ENCODE results near the gene SLC39A1. TPM values are rescaled to one million over a fixed set of nuclear protein-coding genes. Genes with fewer than 3 reads are reported as not detected.
"Not testable (repeated sequence)": the region's sequence is repeated elsewhere in the genome, so short reads cannot be mapped to it uniquely, and the experiment has no call there.

The SLC39A1 gene
- total RNA-seq, 2 donors from 2014 or later, result 65.6 to 74.2 TPM

DNA sequence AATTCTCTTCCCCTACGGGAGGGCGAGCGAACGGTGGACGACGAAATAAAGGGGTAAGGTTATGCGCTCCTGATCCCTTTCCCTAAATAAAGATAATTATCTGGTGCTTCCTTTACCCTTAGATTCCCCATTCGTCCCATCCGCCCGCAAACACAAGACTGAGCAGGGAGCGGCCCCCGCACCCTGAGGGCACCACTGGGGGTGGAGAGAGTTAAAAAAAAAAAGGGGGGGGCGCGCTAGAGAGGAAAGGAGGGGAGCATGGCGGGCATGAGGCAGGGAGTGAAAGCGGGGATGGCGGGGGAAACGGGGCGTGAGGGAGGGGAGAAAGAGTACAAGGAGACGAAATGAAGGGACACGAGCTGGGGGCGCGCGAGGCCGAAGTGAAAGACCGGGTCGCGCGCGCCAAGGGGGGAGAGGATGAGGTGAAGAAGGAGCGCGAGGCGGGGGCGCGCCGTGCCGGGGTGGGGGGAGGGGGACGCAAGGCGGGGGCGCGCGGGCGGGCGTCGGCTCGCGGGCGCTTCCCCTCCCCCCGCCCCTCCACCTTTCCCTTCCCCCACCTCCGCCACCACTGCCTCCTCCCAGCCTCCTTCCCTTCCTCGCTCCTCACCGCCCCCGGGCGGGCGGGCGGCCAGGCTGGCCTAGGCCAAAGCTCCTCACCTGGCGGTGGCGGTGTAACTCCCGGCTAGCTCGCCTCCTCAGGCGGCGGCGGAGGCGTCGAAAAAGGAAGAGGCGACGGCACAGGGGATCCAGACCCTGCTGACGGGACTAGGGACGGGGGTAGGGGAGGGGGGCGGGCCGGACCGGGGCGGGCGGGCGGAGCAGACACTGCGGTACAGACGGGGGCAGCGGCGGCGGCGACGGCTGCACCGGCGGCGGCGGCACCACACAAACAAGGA is 41.0 kb downstream of the SLC39A1 start:
- DNase-seq (ENCODE audit: low spot score), result peak; percentile 68
- Mint-ChIP-seq H3K27me3 (no peaks in the 10 kb centered on the region), H3K4me1 (ENCODE audit: low read depth in 2 of 2) (peaks cover 34 to 48% of the 10 kb centered on the region in 2 donors), H3K27ac (peak overlapping the region; percentile 94 to 96), H3K4me3 (peak overlapping the region; percentile 95), H3K9me3 (no peaks in the 10 kb centered on the region), H3K36me3 (peaks cover 4% of the 10 kb centered on the region)
- ATAC-seq, result peak; percentile 22 to 40

DNA sequence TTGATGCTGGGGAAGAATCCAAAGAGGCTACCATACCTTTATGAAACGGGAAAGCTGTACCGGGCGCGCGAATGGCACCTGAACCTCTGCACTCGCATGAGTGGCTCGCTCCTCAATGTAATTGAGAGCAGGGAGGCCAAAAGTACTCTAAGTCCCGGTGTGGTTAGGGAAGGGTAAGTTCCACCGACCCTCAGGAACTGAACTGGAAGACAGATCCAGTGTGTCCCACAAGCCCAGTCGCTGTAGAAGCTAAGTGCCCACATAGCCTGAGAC is 41.6 kb downstream of the SLC39A1 start:
- Mint-ChIP-seq H3K4me3 (peak overlapping the region; percentile 95), H3K27ac (peak overlapping the region; percentile 94 to 96), H3K36me3 (peaks cover 4% of the 10 kb centered on the region), H3K9me3 (no peaks in the 10 kb centered on the region), H3K27me3 (no peaks in the 10 kb centered on the region), H3K4me1 (ENCODE audit: low read depth in 2 of 2) (peaks cover 34 to 48% of the 10 kb centered on the region in 2 donors)
- DNase-seq (ENCODE audit: low spot score) (no peak), ATAC-seq (no peak)

DNA sequence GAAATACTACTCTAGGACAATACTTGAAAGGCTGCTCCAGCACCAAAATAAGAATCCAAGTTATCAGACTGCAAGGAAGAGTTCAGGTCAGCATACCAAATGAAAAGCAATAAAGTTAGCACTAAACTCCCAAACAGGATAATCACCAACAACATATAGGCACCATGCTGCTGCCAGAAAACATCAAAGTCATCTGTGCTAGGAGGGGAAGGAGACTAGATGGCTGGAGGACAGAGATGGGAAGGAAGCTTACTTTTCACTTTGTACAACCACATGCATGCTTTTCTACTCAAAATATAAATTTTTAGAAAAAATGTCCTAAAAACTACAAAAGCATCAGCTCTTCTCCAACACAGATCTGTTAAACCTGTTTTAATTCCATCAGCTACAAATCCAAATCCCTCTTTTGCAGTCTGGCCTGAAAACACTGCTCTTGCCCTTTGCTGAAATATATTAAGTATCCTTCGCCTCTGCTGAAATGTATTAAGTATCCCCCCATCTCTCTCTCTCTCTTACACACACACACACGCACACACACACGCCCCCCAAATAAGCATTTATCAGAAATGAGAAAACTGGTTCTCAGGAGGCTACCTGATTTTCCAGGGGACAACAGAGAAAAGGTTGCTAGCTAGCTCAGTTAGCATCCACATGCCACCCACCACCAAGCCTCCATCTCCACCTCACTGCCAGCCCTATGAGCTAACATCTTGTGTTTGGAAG is 42.1 kb downstream of the SLC39A1 start:
- Mint-ChIP-seq H3K4me3 (peak overlapping the region; percentile 95), H3K4me1 (ENCODE audit: low read depth in 2 of 2) (peaks cover 36 to 50% of the 10 kb centered on the region in 2 donors), H3K27me3 (no peaks in the 10 kb centered on the region), H3K27ac (peak overlapping the region; percentile 94 to 96), H3K9me3 (no peaks in the 10 kb centered on the region), H3K36me3 (peaks cover 4% of the 10 kb centered on the region)
- ATAC-seq (no peak), DNase-seq (ENCODE audit: low spot score) (no peak)

DNA sequence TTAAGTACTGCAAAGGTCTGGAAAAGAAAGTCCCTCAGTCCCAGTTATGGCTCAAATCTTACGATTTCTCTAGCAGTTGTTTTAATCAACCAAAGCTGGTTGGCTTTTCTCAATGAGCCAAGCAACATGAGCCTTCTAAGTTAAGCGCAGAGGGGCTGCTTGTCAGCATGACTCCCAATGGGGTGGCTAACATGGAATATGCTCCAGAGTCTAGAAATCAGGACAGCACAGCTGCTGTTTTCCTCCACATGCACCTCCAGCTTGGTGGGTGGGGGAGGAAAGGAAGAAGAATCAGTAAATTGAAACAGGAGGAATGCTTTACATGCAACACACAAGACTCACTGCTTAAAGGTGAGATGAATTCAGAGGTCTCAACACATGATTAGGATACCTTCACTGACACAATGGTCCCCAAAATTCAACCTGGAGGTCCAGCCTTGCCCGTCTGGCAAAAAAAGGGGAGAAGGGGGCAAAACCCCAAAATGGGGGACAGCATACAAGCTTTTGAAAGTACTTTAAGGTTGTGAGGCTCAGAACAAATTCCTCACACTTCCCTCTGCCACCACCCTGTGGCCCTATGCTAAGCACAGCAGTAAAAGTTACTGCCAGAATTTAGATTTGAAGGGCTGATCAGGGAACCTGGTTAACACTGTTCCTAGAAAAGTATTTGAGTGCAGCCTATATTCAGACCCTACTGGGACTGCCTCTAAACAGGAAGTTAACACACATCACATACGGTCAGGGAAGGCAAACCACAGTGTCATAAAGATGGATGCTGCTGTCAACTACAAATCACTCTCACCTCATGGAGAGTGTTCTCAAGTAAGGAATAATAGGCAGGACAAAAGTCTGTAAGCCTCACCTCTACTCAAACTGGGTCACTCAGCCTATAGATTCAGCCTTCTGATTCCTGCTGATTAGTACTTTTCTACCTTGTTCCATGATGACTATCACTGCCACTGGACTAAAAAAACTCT is 43.2 kb downstream of the SLC39A1 start:
- no peak for DNase-seq (ENCODE audit: low spot score)
- no peaks in the 10 kb centered on the region for H3K27me3 Mint-ChIP-seq
- peak overlapping the region; percentile 94 to 96 for H3K27ac Mint-ChIP-seq
- peaks cover 4% of the 10 kb centered on the region for H3K36me3 Mint-ChIP-seq
- H3K9me3 Mint-ChIP-seq, result no peaks in the 10 kb centered on the region
- ATAC-seq, result peak in 1 of 2 donors; percentile 8
- H3K4me1 Mint-ChIP-seq (ENCODE audit: low read depth in 2 of 2), result peaks cover 37 to 54% of the 10 kb centered on the region in 2 donors
- peak overlapping the region; percentile 95 for H3K4me3 Mint-ChIP-seq

DNA sequence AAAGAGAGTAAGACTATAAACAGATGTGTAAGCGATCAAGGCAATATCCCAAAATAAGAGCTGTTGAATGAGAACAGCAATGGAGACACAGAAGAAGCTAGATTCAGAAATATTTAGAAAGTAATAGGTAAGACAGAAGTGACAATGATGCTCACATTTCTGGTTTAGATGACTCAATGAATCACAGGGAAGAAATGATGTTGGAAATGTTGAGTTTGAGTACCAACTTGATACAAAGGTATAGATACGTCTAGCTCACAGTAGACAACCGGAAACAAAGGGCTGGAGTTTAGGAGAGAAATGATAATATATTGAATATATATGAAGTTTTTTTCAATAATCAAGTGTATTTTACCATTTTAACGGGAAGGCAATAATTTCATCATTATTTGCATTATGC is 47.0 kb downstream of the SLC39A1 start:
- H3K9me3 Mint-ChIP-seq, result no peaks in the 10 kb centered on the region
- no peak overlapping the region for H3K4me3 Mint-ChIP-seq
- ATAC-seq (no peak), DNase-seq (ENCODE audit: low spot score) (no peak)
- no peaks in the 10 kb centered on the region for H3K27me3 Mint-ChIP-seq
- peaks cover 40 to 43% of the 10 kb centered on the region in 2 donors for H3K4me1 Mint-ChIP-seq (ENCODE audit: low read depth in 2 of 2)
- H3K36me3 Mint-ChIP-seq, result no peaks in the 10 kb centered on the region
- H3K27ac Mint-ChIP-seq, result peak overlapping the region in 1 of 2 donors; percentile 72

DNA sequence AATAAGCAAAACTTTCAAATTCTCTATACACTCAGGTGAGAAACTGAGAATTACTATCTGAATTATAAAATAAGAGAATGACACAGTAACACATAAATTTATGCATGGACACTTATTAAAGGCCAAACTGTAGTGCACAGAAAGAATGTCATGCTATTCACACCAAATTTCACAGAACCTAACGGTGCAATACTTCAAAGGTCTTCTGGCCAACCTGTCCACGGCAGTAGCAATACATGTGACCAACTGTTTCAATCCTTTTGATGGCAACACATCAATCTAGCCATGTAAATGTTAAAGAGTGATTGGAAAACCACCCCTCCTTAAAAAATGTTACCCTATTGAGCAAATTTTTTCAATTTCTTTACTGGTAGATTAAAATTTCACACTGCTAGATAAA is 51.0 kb downstream of the SLC39A1 start:
- Mint-ChIP-seq H3K36me3 (peaks cover 1% of the 10 kb centered on the region), H3K4me1 (ENCODE audit: low read depth in 2 of 2) (peaks cover 15% of the 10 kb centered on the region in 2 donors), H3K4me3 (no peak overlapping the region), H3K27ac (no peak overlapping the region), H3K27me3 (no peaks in the 10 kb centered on the region), H3K9me3 (no peaks in the 10 kb centered on the region)
- ATAC-seq (no peak), DNase-seq (ENCODE audit: low spot score) (no peak)

DNA sequence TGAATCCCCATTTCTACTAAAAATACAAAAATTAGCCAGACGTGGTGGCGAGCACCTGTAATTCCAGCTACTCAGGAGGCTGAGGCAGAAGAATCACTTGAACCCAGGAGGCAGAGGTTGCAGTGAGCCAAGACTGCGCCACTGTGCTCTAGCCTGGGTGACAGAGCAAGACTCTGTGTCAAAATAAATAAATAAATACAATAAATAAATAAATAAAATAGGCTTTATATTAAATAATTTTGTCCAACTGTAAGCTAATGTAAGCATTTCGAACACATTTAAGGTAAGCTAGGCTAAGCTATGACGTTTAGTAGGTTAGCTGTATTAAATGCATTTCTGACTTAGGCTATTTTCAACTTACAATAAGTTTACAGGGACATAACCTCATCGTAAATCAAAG is 52.8 kb downstream of the SLC39A1 start:
- H3K4me1 Mint-ChIP-seq (ENCODE audit: low read depth in 2 of 2), result peaks cover 19 to 20% of the 10 kb centered on the region in 2 donors
- H3K27me3 Mint-ChIP-seq; DNase-seq (ENCODE audit: low spot score); ATAC-seq; H3K4me3 Mint-ChIP-seq; H3K27ac Mint-ChIP-seq; H3K9me3 Mint-ChIP-seq; H3K36me3 Mint-ChIP-seq: not testable (repeated sequence)

Other genes starting within 250 kb of the SLC39A1 start
- 10 to 100 TPM; 42.1 to 62.0 TPM for gene INTS3, start 235.5 kb downstream of the SLC39A1 start, total RNA-seq
- gene SLC27A3, start 188.1 kb downstream of the SLC39A1 start, total RNA-seq, result 10 to 100 TPM; 33.6 to 69.9 TPM
- 10 to 100 TPM; 58.5 to 76.6 TPM for gene GATAD2B, start 40.6 kb downstream of the SLC39A1 start, total RNA-seq
- gene DENND4B, start 16.8 kb downstream of the SLC39A1 start, total RNA-seq, result 100 to 1,000 TPM; 161 to 205 TPM
- gene CRTC2, start 4.9 kb downstream of the SLC39A1 start, total RNA-seq, result 100 to 1,000 TPM; 103 to 129 TPM
- 1 to 10 TPM; 4.5 to 6.1 TPM for gene CREB3L4, start 4.4 kb upstream of the SLC39A1 start, total RNA-seq
- 100 to 1,000 TPM; 164 to 255 TPM for gene JTB, start 14.1 kb upstream of the SLC39A1 start, total RNA-seq
- gene RAB13, start 22.8 kb upstream of the SLC39A1 start, total RNA-seq, result 10 to 100 TPM in 1 of 2 donors, 1 to 10 TPM in 1; 7.8 to 11.5 TPM
- gene RPS27, start 27.2 kb upstream of the SLC39A1 start, total RNA-seq, result 100 to 1,000 TPM; 370 to 905 TPM
- under 1 TPM in 1 of 2 donors, not detected in 1; 0.24 TPM for gene NUP210L, start 191.5 kb upstream of the SLC39A1 start, total RNA-seq
- gene TPM3, start 228.6 kb upstream of the SLC39A1 start, total RNA-seq, result 100 to 1,000 TPM; 495 to 662 TPM
- not detected for gene CFAP141, start 242.8 kb upstream of the SLC39A1 start, total RNA-seq

Data from natural killer cell treated with Interleukin-12 subunit alpha and Interleukin-12 subunit beta and Interleukin-15 and Interleukin-18, amount 100 ng/mL, for 72 hours (primary cell).